Lung (tissue), 12 donors: ENCODE measurements around the gene DTNB. TPM values are rescaled to one million over a fixed set of nuclear protein-coding genes. Genes with fewer than 3 reads are reported as not detected.

Experiments used
- ATAC-seq: fragments of 200-7000 bp; cut with Tn5 transposase; one replicate; pipeline ENCODE4 v1.9.1; 2020; ENCODE audit warnings: moderate number of reproducible peaks; ENCODE audit not compliant: insufficient read depth, low FRiP score
- DNase-seq, 3 donors: peaks; one replicate each; pipeline ENCODE4 v3.0.0-alpha.2; 2013 to 2017
- H3K27ac ChIP-seq, 2 donors: one replicate each; pipeline ENCODE4 v1.5.1; 2013; ENCODE audit warnings: mild to moderate bottlenecking in 2 of 2, moderate library complexity in 2 of 2, control low read depth in 1 of 2, inconsistent platforms in 1 of 2, low read depth in 1 of 2, low read length in 1 of 2
- H3K27me3 ChIP-seq, 3 donors: one replicate each; pipeline ENCODE4 v1.5.1; 2013; ENCODE audit warnings: low read length in 2 of 3; ENCODE audit not compliant: control insufficient read depth in 3 of 3, insufficient read depth in 3 of 3
- H3K36me3 ChIP-seq, 4 donors: one replicate each; pipeline ENCODE4 v1.5.1; 2013; ENCODE audit warnings: low read length in 4 of 4, mild to moderate bottlenecking in 1 of 4, moderate library complexity in 1 of 4; ENCODE audit not compliant: control insufficient read depth in 4 of 4, insufficient read depth in 4 of 4
- H3K4me1 ChIP-seq, 5 donors: one replicate each; pipeline ENCODE4 v1.5.1; 2013; ENCODE audit warnings: low read length in 5 of 5, mild to moderate bottlenecking in 2 of 5, moderate library complexity in 1 of 5; ENCODE audit not compliant: control insufficient read depth in 5 of 5, insufficient read depth in 5 of 5
- H3K4me3 ChIP-seq: one replicate; pipeline ENCODE4 v1.5.1; 2013; ENCODE audit warnings: mild to moderate bottlenecking, control low read depth, moderate library complexity
- H3K9ac ChIP-seq, 2 donors: one replicate each; pipeline ENCODE4 v1.5.1; 2013; ENCODE audit warnings: low read length in 2 of 2, control low read depth in 1 of 2; ENCODE audit not compliant: insufficient read depth in 1 of 2
- H3K9me3 ChIP-seq, 4 donors: one replicate each; pipeline ENCODE4 v1.5.1; 2013; ENCODE audit warnings: low read length in 3 of 4, mild to moderate bottlenecking in 1 of 4, moderate library complexity in 1 of 4; ENCODE audit not compliant: control insufficient read depth in 4 of 4, insufficient read depth in 3 of 4
- CTCF ChIP-seq: IDR thresholded peaks from 2 replicates; pipeline ENCODE4 v1.5.1; 2012; ENCODE audit warnings: mild to moderate bottlenecking; ENCODE audit errors: control extremely low read depth, extremely low read depth
- WGBS, 2 donors: extraction: QIAGEN DNeasy Blood & Tissue Kit; methylation state at CpG; one replicate each; pipeline ENCODE4 v1.1.7; 2013; 5-methylcytosine and 5-hydroxymethylcytosine counted together
- polyA plus RNA-seq, 2 donors: library from polyadenylated mRNA; stranded (reverse); fragments of 200-250 nt; gene quantifications; one replicate each; pipeline ENCODE4 v1.2.1, GENCODE V29; 2013
- total RNA-seq, 2 donors: library from RNA; depleted of rRNA in 1 of 2; stranded (reverse); fragments of >200 nt in 1 of 2; gene quantifications; one replicate each; pipeline ENCODE4 v1.2.1, GENCODE V29; 2014 to 2021
- donor health status: control.
- donor health status: control.
- donor health status: Bipolar disorder and iron deficiency.
- donor health status: healthy.
- donor health status: DM: yes; HTN: yes; CAD: no.

Gene DTNB
- total and polyA plus RNA-seq, 4 donors = 10.1 to 35.2 (median 20.4) TPM

- ATAC-seq (no peak), DNase-seq (no peak)
- 93 to 97% methylated on average over 4 of the region's 4 CpGs for WGBS, 2 donors
Observed at GRCh38 chr2:25528173-25528572, 145.2 kb downstream of the DTNB start.

GRCh38 chr2:25524507-25524906 is 148.9 kb downstream of the DTNB start:
- no peaks in the 10 kb centered on the region for H3K27me3 ChIP-seq
- no peaks in the 10 kb centered on the region for H3K36me3 ChIP-seq
- DNase-seq = no peak
- 96 to 100% methylated on average over 5 of the region's 5 CpGs for WGBS, 2 donors
- H3K4me1 ChIP-seq = peaks cover 0 to 14% (median 2%) of the 10 kb centered on the region in 5 donors
- H3K9me3 ChIP-seq = no peaks in the 10 kb centered on the region
- no peak overlapping the region for H3K4me3 ChIP-seq
- H3K9ac ChIP-seq = no peak overlapping the region
- ATAC-seq = no peak
- no peak for TF ChIP-seq CTCF
- no peak overlapping the region for H3K27ac ChIP-seq

More at GRCh38 chr2:25528173-25528572, 145.2 kb downstream of the DTNB start:
- Histone ChIP-seq H3K36me3 (no peaks in the 10 kb centered on the region), H3K4me1 (peaks cover 0 to 14% (median 7%) of the 10 kb centered on the region in 5 donors), H3K9ac (no peak overlapping the region), H3K27ac (no peak overlapping the region), H3K27me3 (no peaks in the 10 kb centered on the region), H3K9me3 (no peaks in the 10 kb centered on the region), H3K4me3 (no peak overlapping the region)
- TF ChIP-seq CTCF = no peak

- Histone ChIP-seq H3K27me3 (no peaks in the 10 kb centered on the region), H3K9me3 (no peaks in the 10 kb centered on the region), H3K4me1 (peaks cover 0 to 14% (median 2%) of the 10 kb centered on the region in 5 donors), H3K36me3 (no peaks in the 10 kb centered on the region), H3K27ac (no peak overlapping the region), H3K4me3 (no peak overlapping the region), H3K9ac (no peak overlapping the region)
- no peak for DNase-seq
- no peak for TF ChIP-seq CTCF
- 76 to 81% methylated on average over 4 of the region's 4 CpGs for WGBS, 2 donors
- ATAC-seq = no peak
Observed at GRCh38 chr2:25523060-25523459, 150.3 kb downstream of the DTNB start.
